ENCODE data around the gene EPHB1.

GRCh38 chr3:134918441-134918840 is 123.4 kb downstream of the EPHB1 start:
- TF ChIP-seq ZFX (IDR thresholded peaks at IDR 0.05) (no peak), ZBTB33 (IDR thresholded peaks at IDR 0.05; ENCODE audit: extremely low read depth, insufficient replicate concordance, low read length) (no peak), POLR2A (IDR thresholded peaks at IDR 0.05; ENCODE audit: borderline replicate concordance, extremely low read depth, insufficient read depth, insufficient read length) (no peak), TCF7L2 (IDR thresholded peaks at IDR 0.05; ENCODE audit: borderline replicate concordance, extremely low read depth, insufficient read depth, insufficient read length) (no peak), MAX (IDR thresholded peaks at IDR 0.05) (no peak), CTCF (IDR thresholded peaks at IDR 0.05 in 2 of 3, conservative IDR thresholded peaks at IDR 0.05 in 1 of 3; ENCODE audit: borderline replicate concordance in 1 of 3, insufficient read depth in 1 of 3, low read depth in 2 of 3, low read length in 2 of 3) (no peak), EZH2 (IDR thresholded peaks at IDR 0.05) (no peak), JUND (IDR thresholded peaks at IDR 0.05) (no peak), POLR2AphosphoS5 (IDR thresholded peaks at IDR 0.05; ENCODE audit: low read depth, low read length) (no peak), ZNF274 (IDR thresholded peaks at IDR 0.05; ENCODE audit: low read depth, low read length) (no peak), REST (IDR thresholded peaks at IDR 0.05; ENCODE audit: low read depth) (no peak)

Measured in HCT116 (cell line).